OCI-LY1 (cell line): ENCODE measurements around the gene BCAR3.

Experiments used
- H2AFZ ChIP-seq: fragments of 200-600 bp; sonication (generic), shearing (Covaris generic); 2 replicates; pipeline ENCODE4 v1.6.0; 2014; ENCODE audit warnings: antibody characterized with exemption, mild to moderate bottlenecking, low read length
- H3F3A ChIP-seq: fragments of 200-600 bp; sonication (generic), shearing (Covaris generic); 2 replicates; pipeline ENCODE4 v1.6.0; 2014; ENCODE audit warnings: mild to moderate bottlenecking, antibody characterized with exemption, low read length, moderate library complexity; ENCODE audit not compliant: insufficient read depth
- H3K27ac ChIP-seq: fragments of 200-600 bp; sonication (generic); 2 replicates; pipeline ENCODE4 v1.5.1; 2014; ENCODE audit warnings: low read length, mixed run types, mild to moderate bottlenecking, low read depth; ENCODE audit not compliant: poor library complexity, severe bottlenecking
- H3K27me3 ChIP-seq: fragments of 200-600 bp; sonication (generic); 2 replicates; pipeline ENCODE4 v1.6.0; 2014; ENCODE audit warnings: antibody characterized with exemption, mild to moderate bottlenecking, low read length, moderate library complexity; ENCODE audit not compliant: insufficient read depth
- H3K36me3 ChIP-seq: fragments of 200-600 bp; sonication (generic); 2 replicates; pipeline ENCODE4 v1.6.1; 2014; ENCODE audit warnings: mild to moderate bottlenecking, antibody characterized with exemption, low read length, moderate library complexity, mixed read lengths; ENCODE audit not compliant: insufficient read depth
- H3K4me1 ChIP-seq: fragments of 200-600 bp; sonication (generic); 2 replicates; pipeline ENCODE4 v1.5.1; 2014; ENCODE audit warnings: mild to moderate bottlenecking, low read length, moderate library complexity; ENCODE audit not compliant: insufficient read depth, severe bottlenecking
- H3K4me2 ChIP-seq: fragments of 200-600 bp; sonication (generic), shearing (Covaris generic); 2 replicates; pipeline ENCODE4 v1.6.1; 2014; ENCODE audit warnings: low read length
- H3K4me3 ChIP-seq: fragments of 200-600 bp; sonication (generic); 2 replicates; pipeline ENCODE4 v1.5.1; 2014; ENCODE audit warnings: low read length, low read depth, mild to moderate bottlenecking, mixed read lengths; ENCODE audit not compliant: poor library complexity, severe bottlenecking
- H3K79me2 ChIP-seq: fragments of 200-600 bp; shearing (Covaris generic); 2 replicates; pipeline ENCODE4 v1.6.1; 2016; ENCODE audit warnings: mixed run types, low read length, mixed read lengths; ENCODE audit not compliant: insufficient read depth
- H3K9ac ChIP-seq: fragments of 200-600 bp; sonication (generic), shearing (Covaris generic); 2 replicates; pipeline ENCODE4 v1.6.1; 2014; ENCODE audit warnings: mild to moderate bottlenecking, low read length, mixed read lengths
- H3K9me2 ChIP-seq: fragments of 200-600 bp; sonication (generic), shearing (Covaris generic); 2 replicates; pipeline ENCODE4 v1.6.1; 2014; ENCODE audit warnings: low read depth, mild to moderate bottlenecking, low read length, mixed read lengths
- H3K9me3 ChIP-seq: fragments of 200-600 bp; shearing (Covaris generic); 2 replicates; pipeline ENCODE4 v1.6.1; 2014; ENCODE audit warnings: low read length, mixed read lengths
- H4K20me1 ChIP-seq: fragments of 200-600 bp; sonication (generic), shearing (Covaris generic); 2 replicates; pipeline ENCODE4 v1.6.0; 2016; ENCODE audit warnings: mild to moderate bottlenecking, low read length; ENCODE audit not compliant: insufficient read depth
- EZH2 ChIP-seq: fragments of 200-600 bp; sonication (generic), shearing (Covaris generic); IDR thresholded peaks from 2 replicates; pipeline ENCODE4 v1.8.0; 2017; ENCODE audit warnings: borderline replicate concordance, mixed run types, mild to moderate bottlenecking, antibody characterized with exemption, low read length, moderate library complexity, mixed read lengths
- TF ChIP-seq, protein P1 (sequence below): fragments of 200-600 bp; sonication (generic), shearing (Covaris generic); IDR thresholded peaks from 2 replicates; pipeline ENCODE4 v1.5.1; 2017; ENCODE audit warnings: mild to moderate bottlenecking, antibody characterized with exemption, low read length, moderate library complexity, mixed read lengths

Gene BCAR3

DNA sequence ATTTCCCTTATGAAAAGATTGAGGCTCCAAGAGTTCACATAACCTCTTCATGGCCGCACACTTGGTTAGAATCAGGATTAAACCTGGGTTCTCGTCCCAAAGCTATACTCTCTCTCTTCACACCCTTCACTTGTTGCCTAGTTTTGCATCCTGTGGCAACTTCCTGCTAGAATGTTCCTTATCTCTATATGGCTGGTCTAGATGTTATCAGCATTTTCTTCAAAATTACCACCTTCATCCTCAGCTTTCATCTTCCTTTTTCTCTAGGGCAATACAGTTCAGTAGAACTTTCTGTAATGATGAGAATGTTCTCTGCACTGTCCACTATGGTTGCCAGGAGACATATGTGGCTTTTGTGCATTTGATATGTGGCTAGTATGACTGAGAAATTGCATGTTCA is 31.1 kb upstream of the BCAR3 start:
- no peaks in the 10 kb centered on the region; the same call in 1 of the 2 replicates for H3K27me3 ChIP-seq
- H3K79me2 ChIP-seq = no peaks in the 10 kb centered on the region
- H3K9me2 ChIP-seq = no peaks in the 10 kb centered on the region
- H3K4me2 ChIP-seq = no peak overlapping the region
- H4K20me1 ChIP-seq = no peaks in the 10 kb centered on the region
- H3K27ac ChIP-seq = no peak overlapping the region
- no peak overlapping the region for H3K4me3 ChIP-seq
- H3F3A ChIP-seq = no peaks in the 10 kb centered on the region
- H3K36me3 ChIP-seq = no peaks in the 10 kb centered on the region
- no peaks in the 10 kb centered on the region for H3K4me1 ChIP-seq
- H2AFZ ChIP-seq = no peak overlapping the region
- no peak overlapping the region for H3K9ac ChIP-seq
- no peaks in the 10 kb centered on the region for H3K9me3 ChIP-seq
- no peak for TF ChIP-seq EZH2
- TF ChIP-seq, protein P1, sequence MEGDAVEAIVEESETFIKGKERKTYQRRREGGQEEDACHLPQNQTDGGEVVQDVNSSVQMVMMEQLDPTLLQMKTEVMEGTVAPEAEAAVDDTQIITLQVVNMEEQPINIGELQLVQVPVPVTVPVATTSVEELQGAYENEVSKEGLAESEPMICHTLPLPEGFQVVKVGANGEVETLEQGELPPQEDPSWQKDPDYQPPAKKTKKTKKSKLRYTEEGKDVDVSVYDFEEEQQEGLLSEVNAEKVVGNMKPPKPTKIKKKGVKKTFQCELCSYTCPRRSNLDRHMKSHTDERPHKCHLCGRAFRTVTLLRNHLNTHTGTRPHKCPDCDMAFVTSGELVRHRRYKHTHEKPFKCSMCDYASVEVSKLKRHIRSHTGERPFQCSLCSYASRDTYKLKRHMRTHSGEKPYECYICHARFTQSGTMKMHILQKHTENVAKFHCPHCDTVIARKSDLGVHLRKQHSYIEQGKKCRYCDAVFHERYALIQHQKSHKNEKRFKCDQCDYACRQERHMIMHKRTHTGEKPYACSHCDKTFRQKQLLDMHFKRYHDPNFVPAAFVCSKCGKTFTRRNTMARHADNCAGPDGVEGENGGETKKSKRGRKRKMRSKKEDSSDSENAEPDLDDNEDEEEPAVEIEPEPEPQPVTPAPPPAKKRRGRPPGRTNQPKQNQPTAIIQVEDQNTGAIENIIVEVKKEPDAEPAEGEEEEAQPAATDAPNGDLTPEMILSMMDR = no peak

DNA sequence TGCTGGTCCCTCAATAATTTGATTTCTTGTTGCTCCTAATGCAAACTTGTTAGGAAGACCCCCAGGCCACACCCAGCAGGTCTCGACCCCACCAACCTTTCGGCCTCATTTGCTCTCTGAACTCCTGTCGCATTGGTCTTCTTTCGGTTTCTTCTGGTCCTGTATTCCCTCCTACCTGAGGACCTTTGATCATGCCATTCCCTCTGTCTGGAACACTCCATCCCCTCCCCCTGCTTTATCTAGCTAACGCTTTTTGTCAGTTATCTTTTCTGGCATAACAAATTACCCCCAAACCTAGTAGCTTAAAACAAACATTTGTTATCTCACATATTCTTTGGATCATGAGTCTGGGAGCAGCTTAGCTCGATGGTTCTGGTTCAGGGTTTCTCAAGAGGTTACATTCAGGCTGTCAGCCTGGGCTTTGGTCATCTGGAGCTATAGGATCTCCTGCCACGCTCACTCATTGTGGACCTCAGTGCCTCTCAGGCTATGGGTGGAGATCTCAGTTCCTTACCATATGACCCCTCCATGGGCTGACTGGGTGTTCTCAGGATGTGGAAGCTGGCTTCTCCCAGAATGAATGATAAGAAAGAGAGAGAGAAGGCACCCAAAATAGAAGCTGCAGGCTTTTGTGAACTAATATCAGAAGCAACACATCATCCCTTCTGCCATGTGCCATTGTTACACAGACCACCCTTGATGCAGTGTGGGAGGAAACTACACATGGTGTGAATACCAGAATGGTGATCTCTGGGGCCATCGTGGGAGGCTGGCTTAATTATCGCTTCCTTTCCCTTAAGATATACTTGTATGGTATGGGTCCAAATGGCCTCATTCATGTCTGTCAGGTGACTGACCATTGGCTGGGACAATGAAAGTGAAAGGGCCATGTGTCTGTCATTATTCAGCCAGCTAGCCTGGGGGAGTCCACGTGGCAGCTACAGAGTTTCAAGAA is 29.1 kb upstream of the BCAR3 start:
- Histone ChIP-seq H3K27ac (no peak overlapping the region), H3F3A (no peaks in the 10 kb centered on the region), H3K4me3 (no peak overlapping the region), H3K9ac (no peak overlapping the region), H3K4me1 (no peaks in the 10 kb centered on the region), H2AFZ (no peak overlapping the region), H3K79me2 (no peaks in the 10 kb centered on the region), H4K20me1 (no peaks in the 10 kb centered on the region), H3K9me3 (no peaks in the 10 kb centered on the region), H3K36me3 (no peaks in the 10 kb centered on the region), H3K27me3 (no peaks in the 10 kb centered on the region; the same call in 1 of the 2 replicates), H3K4me2 (no peak overlapping the region), H3K9me2 (no peaks in the 10 kb centered on the region)
- TF ChIP-seq, protein P1 = no peak
- no peak for TF ChIP-seq EZH2

DNA sequence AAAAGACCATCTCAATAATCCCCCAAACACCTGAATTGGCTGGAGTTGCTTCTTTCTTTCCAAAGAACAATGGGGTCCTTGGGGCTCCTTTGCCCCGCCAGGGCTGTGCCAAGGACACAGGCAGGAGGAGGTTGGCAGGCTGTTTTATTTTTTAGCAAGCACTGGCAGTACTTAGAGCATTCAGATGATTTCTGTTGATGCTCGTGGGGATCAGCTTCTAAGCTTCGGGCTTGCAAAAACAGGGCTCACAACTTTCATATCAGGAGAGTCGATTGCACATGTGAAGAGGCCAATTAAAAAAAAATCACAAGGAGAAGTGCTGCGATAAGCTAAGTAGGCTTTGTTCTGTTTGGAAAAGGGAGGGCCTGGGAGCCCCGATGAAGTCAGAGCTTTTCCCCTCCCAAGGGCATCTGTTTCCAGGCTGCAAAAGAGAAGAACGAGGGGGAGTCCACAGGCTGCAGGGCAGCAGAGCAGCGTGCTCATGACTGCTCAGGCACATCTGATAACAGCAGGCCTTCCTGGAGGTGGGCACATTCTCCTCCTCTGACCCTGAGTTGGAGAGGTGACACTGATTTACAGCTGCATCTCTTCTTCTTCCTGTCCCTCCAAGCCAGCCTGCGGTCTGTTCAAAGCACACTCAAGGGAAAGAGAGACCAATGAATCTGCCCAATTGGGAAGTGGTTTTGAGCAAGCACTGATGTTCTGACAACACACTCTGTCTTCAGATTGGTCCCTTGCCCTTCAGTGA is 27.3 kb upstream of the BCAR3 start:
- no peaks in the 10 kb centered on the region for H3K4me1 ChIP-seq
- TF ChIP-seq, protein P1 = no peak
- no peak for TF ChIP-seq EZH2
- no peaks in the 10 kb centered on the region for H3K79me2 ChIP-seq
- H3F3A ChIP-seq = no peaks in the 10 kb centered on the region
- no peak overlapping the region for H3K4me2 ChIP-seq
- H3K9me2 ChIP-seq = no peaks in the 10 kb centered on the region
- no peak overlapping the region for H3K9ac ChIP-seq
- H3K27ac ChIP-seq = no peak overlapping the region
- no peak overlapping the region for H3K4me3 ChIP-seq
- H4K20me1 ChIP-seq = no peaks in the 10 kb centered on the region
- H3K36me3 ChIP-seq = no peaks in the 10 kb centered on the region
- no peaks in the 10 kb centered on the region for H3K9me3 ChIP-seq
- no peaks in the 10 kb centered on the region; the same call in 1 of the 2 replicates for H3K27me3 ChIP-seq
- H2AFZ ChIP-seq = no peak overlapping the region
